ENCODE data around the gene SLC22A3.
"Not testable (repeated sequence)": the region's sequence is repeated elsewhere in the genome, so short reads cannot be mapped to it uniquely, and the experiment has no call there.

Gene SLC22A3

DNA sequence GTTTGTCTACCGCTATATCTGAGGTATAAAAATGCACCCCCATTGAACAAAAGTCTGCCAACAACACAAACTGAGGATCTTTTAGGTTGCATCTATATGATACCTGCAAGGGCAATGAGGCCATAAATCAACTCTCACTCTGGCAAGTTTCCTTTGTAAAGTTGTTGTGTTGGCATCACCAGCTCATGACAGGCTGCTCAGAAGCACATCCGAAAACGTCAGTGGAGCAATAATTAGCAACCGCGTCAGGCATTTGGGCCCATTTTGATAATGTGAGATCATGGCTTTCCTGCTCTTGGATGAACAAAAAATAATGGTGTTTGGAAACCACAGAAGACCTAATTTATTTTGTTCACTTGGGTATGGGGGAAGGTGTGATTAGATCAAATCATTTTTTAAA lies 12.0 kb upstream of the SLC22A3 start:
- DNase-seq (ENCODE audit: low spot score) = no peak

DNA sequence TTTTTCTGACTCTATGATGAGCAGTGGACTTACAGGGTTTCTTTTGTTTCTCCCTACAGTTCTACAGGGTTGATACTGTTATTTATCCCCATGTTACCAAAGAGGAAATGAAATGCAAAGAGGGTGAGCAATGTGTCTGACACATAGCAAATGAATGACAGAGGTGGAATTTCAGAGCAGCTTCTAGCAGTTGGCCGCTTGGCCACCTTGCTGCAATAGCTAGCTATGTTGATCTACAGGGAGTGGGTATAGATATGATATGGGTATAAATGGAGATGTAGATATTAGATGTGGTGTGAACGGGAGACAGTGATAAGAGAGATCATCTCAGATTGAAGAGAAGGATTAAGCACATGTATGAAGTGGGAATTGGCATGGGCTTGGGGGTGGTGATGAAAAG lies 10.9 kb upstream of the SLC22A3 start:
- DNase-seq (ENCODE audit: low spot score) = no peak

GRCh38 chr6:160337991-160338390 lies 10.2 kb upstream of the SLC22A3 start:
- DNase-seq (ENCODE audit: low spot score) = no peak

DNA sequence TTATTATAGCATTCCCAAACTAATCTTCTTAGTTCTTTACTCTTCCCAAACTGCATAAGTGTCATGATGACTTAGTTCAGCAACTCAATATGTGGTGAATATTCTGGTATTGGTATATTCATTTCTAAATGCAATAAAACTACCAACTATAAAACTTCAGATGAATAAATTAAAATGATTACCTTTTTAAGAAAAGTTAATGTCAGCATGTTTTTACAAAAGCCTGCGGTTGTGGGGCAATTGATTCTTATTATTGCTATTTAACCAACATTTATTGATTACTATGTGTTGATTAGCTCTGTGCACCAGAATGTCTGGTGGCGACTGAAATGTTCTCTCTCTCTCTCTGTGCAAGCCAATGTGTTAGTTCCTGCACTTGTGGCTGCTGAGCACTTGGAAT lies 5.0 kb upstream of the SLC22A3 start:
- DNase-seq (ENCODE audit: low spot score) = no peak

DNA sequence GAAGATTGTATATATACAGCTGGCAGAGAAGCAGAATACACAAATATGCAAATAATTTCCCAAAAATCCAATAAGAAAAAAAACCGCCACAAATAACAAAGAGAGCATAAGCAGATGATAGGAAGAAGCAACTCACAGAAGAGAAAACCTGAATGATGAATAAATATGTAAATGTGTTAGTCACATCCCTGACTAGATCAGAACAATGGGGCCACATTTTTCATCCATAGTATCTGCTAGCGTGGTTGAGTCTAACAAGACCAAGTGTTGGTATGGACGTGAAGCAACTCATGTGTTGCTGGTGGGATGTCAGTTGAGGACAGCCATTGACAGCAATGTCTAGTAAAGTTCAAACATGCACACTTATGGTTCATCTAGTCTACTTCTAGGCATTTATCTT lies 3.9 kb upstream of the SLC22A3 start:
- DNase-seq (ENCODE audit: low spot score) = no peak

DNA sequence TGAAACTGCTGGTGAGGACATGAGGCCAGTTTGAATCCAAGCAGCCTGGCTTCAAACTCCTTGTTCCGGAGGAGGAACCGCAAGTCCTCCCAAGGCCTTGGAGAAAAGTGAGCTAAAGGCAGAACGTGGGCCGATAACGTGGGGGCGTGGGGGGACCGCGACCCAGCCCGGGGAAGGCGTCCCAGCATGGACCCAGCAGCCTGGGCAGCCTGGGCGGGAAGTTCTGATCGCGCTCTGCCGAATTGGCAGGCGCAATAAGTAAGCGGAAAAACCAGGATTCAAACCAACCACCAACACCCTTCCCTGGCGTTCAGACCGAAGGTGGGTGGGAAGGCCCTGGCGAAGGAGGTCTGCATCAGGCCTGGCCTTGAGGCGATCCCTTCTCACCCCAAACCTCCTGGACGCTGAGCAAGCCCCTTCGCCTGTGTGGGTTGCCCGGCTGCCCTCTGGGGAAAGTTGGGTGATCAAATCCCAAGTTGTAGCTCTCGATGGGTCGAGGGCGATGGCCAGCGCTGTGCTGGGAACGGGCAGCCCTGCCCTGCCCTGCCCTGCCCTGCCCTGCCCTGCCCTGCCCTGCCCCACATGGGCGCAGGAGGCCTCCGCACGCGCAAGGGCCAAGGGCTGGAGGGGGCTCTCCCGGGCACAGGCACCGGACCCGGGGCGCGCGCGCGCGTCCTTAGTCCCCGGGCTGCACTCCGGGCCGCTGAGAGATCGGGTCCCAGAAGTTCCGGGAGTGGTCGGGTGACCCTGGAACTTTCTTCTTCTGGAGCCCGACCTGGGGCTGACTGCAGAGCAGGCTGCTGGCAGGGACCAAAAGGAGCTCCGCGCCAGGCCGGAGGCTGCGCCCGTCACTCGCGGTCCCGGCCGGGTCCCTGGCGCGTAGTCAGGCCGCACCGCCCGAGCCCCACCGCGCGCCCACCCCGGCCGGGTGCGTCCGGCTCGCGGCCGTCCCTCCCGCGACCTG lies 637 bp upstream of the SLC22A3 start:
- no peak for DNase-seq (ENCODE audit: low spot score)

- no peak for DNase-seq (ENCODE audit: low spot score)
Measured at GRCh38 chr6:160349020-160349441, 853 bp downstream of the SLC22A3 start.

DNA sequence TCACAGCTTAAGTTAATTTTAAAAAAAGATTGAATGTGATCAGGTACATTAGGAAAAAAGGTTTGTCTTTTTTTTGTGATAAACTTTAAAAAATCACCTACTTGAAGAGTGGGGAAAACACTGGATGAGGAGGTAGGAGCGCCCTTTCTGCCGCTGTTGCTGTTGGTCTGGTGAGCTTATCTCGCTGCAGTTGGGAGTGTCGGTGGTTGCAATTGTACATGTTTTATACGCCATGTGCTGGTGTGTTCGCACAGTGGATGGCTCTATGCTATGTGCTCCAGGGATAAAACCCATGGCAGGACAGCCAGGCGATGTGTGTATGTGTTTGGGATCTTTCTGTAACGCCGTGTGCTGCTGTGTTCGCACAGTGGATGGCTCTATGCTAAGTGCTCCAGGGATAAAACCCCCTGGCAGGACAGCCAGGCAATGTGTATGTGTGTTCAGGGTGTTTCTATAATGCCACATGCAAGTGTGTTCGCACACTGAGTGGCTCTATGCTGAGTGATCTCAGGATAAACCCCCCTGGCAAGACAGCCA lies 1.7 kb downstream of the SLC22A3 start:
- DNase-seq (ENCODE audit: low spot score) = no peak

- DNase-seq (ENCODE audit: low spot score) = no peak
Measured at GRCh38 chr6:160353950-160354496, 5.8 kb downstream of the SLC22A3 start.

DNA sequence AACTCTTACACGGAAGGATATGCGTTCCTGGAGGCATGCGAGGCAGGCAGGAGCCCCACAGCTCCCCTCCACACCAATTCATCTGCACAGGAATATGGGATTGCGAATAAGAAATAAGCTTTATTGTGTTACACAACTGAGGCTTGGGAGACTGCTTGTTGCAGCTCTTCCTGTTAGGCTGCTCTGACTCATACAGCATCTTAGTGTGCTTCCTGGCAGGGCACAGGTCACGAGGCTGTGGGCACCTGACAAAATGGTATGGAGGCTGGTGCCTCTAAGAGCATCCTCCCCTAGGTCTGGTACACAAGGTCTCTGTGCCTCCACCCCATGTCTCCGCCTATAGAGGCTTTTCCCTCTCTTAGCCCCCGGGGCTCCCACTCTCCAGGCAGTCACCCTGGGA lies 6.8 kb downstream of the SLC22A3 start:
- DNase-seq (ENCODE audit: low spot score) = no peak

- no peak for DNase-seq (ENCODE audit: low spot score)
Measured at GRCh38 chr6:160356074-160356744, 8.0 kb downstream of the SLC22A3 start.

GRCh38 chr6:160357088-160357487 lies 8.9 kb downstream of the SLC22A3 start:
- no peak for DNase-seq (ENCODE audit: low spot score)

DNA sequence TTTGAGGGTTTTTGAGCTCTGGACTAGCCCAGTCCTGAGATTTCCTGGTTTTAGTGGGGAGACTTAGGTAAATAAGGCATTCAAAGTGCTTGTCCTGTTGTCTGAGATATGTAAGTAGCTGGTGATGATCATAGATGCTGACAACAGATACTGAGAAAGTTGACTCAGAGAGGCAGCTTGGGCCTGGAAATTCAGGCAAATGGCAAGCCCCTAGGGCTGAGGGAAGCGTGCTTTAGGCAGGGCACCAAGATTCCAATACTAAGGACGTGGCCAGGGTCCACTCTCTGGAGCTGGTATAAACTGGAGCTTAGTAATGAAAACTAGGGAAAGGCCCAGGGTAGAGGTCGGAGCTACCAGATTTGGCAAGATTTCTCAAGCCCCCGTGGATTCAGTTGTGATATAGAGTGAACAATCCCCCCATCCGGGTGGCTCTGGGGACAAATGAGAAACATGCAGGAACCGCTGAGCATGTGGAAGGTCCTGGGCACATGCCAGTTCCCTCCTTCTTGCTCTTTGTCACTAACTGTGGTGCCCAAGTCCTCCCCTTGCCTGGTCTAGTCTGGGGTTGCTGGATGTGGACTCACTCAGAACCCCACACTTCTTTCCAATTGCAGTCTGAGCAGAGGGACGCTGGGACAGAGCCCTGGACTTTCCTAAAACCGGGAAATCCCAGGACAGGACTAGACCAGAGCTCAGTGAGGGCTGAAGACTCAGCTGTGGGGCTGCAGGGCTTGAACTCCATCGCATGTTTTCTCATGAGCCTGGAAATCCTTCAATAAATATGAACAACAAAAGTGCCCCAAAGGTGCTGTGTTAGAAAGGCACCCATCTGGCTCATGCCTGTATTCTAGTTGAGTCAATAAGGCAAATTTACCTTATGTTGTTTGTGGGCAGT lies 10.3 kb downstream of the SLC22A3 start:
- no peak for DNase-seq (ENCODE audit: low spot score)

- no peak for DNase-seq (ENCODE audit: low spot score)
Measured at GRCh38 chr6:160360955-160361354, 12.8 kb downstream of the SLC22A3 start.

- no peak for DNase-seq (ENCODE audit: low spot score)
Measured at GRCh38 chr6:160362556-160362955, 14.4 kb downstream of the SLC22A3 start.

- DNase-seq (ENCODE audit: low spot score) = no peak
Measured at GRCh38 chr6:160363016-160363996, 15.1 kb downstream of the SLC22A3 start.

GRCh38 chr6:160365117-160365516 lies 16.9 kb downstream of the SLC22A3 start:
- DNase-seq (ENCODE audit: low spot score) = no peak

GRCh38 chr6:160367798-160368547 lies 19.8 kb downstream of the SLC22A3 start:
- DNase-seq (ENCODE audit: low spot score) = no peak

- no peak for DNase-seq (ENCODE audit: low spot score)
Measured at GRCh38 chr6:160368670-160369069, 20.5 kb downstream of the SLC22A3 start.

DNA sequence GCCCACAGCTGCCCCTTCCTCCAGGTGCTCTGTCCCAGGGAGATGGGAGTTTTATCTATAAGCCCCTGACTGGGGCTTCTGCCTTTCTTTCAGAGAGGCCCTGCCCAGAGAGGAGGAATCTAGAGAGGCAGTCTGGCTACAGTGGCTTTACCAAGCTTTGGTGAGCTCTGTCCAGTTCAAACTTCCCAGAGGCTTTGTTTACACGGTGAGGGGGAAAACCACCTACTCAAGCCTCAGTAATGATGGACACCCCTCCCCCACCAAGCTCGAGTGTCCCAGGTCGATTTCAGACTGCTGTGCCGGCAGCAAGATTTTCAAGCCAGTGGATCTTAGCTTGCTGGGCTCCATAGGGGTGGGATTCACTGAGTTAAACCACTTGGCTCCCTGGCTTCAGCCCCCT lies 25.4 kb downstream of the SLC22A3 start:
- DNase-seq (ENCODE audit: low spot score) = not testable (repeated sequence)
